OCI-LY3 (cell line): ENCODE results near the gene MAPK8.

Experiments used
- EZH2phosphoT487 ChIP-seq: fragments of 200-600 bp; shearing (Covaris generic); IDR thresholded peaks from 2 replicates; pipeline ENCODE4 v1.6.1; 2018; ENCODE audit warnings: antibody characterized with exemption, mixed run types, low read depth
- TF ChIP-seq, protein P1 (sequence below): fragments of 200-600, 300-600 bp; sonication (generic); IDR thresholded peaks from 2 replicates; pipeline ENCODE4 v1.5.1; 2014; ENCODE audit warnings: antibody characterized with exemption, low read length, low read depth

DNA sequence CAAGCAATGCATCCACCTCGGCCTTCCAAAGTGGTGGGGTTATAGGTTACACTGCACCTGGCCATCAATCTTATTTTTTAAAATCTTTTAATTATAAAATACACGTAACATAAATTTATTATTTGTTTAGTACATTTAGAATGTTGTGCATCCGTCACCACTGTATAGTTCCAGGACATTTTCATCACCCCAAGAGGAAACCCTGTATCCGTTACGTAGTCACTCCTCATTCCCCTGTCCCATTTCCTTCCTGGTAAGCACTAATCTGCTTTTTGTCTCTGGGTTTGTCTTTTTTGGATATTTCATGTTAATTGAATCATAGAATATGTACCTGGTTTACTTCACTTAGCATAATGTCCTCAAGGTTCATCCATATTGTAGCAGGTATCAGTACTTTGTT, 51.2 kb downstream of the MAPK8 start:
- TF ChIP-seq, protein P1, sequence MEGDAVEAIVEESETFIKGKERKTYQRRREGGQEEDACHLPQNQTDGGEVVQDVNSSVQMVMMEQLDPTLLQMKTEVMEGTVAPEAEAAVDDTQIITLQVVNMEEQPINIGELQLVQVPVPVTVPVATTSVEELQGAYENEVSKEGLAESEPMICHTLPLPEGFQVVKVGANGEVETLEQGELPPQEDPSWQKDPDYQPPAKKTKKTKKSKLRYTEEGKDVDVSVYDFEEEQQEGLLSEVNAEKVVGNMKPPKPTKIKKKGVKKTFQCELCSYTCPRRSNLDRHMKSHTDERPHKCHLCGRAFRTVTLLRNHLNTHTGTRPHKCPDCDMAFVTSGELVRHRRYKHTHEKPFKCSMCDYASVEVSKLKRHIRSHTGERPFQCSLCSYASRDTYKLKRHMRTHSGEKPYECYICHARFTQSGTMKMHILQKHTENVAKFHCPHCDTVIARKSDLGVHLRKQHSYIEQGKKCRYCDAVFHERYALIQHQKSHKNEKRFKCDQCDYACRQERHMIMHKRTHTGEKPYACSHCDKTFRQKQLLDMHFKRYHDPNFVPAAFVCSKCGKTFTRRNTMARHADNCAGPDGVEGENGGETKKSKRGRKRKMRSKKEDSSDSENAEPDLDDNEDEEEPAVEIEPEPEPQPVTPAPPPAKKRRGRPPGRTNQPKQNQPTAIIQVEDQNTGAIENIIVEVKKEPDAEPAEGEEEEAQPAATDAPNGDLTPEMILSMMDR, result no peak
- no peak for TF ChIP-seq EZH2phosphoT487
